Midbrain (tissue), 1 donor: ENCODE results near the gene RHPN2.
"Not testable (repeated sequence)": the region's sequence is repeated elsewhere in the genome, so short reads cannot be mapped to it uniquely, and the experiment has no call there.

ENCODE experiments used
- DNase-seq: peaks from one replicate; lab custom pipeline; 2025; lab: John Stamatoyannopoulos, UW

The RHPN2 gene

GRCh38 chr19:33029746-33030303 is 34.9 kb downstream of the RHPN2 start:
- DNase-seq = no peak

- not testable (repeated sequence) for DNase-seq
Measured at GRCh38 chr19:33026602-33027001, 38.1 kb downstream of the RHPN2 start.

- DNase-seq = not testable (repeated sequence)
Measured at GRCh38 chr19:33025468-33026238, 39.0 kb downstream of the RHPN2 start.

GRCh38 chr19:33024398-33024797 is 40.3 kb downstream of the RHPN2 start:
- no peak for DNase-seq

- no peak for DNase-seq
Measured at GRCh38 chr19:33022472-33023116, 42.1 kb downstream of the RHPN2 start.

- not testable (repeated sequence) for DNase-seq
Measured at GRCh38 chr19:33010891-33011290, 53.8 kb downstream of the RHPN2 start.

GRCh38 chr19:33008738-33009137 is 56.0 kb downstream of the RHPN2 start:
- DNase-seq = no peak

GRCh38 chr19:33005440-33005839 is 59.2 kb downstream of the RHPN2 start:
- no peak for DNase-seq

- DNase-seq = not testable (repeated sequence)
Measured at GRCh38 chr19:33003424-33004024, 61.2 kb downstream of the RHPN2 start.

GRCh38 chr19:33002126-33002865 is 62.4 kb downstream of the RHPN2 start:
- peak; percentile 9 for DNase-seq

- no peak for DNase-seq
Measured at GRCh38 chr19:33000910-33001309, 63.8 kb downstream of the RHPN2 start.

- DNase-seq = no peak
Measured at GRCh38 chr19:33000510-33000909, 64.2 kb downstream of the RHPN2 start.

- DNase-seq = no peak
Measured at GRCh38 chr19:32998722-32999121, 66.0 kb downstream of the RHPN2 start.

GRCh38 chr19:32997716-32998355 is 66.9 kb downstream of the RHPN2 start:
- no peak for DNase-seq

- not testable (repeated sequence) for DNase-seq
Measured at GRCh38 chr19:32997061-32997464, 67.6 kb downstream of the RHPN2 start.

GRCh38 chr19:32995966-32996365 is 68.7 kb downstream of the RHPN2 start:
- DNase-seq = not testable (repeated sequence)

GRCh38 chr19:32988724-32989123 is 76.0 kb downstream of the RHPN2 start:
- DNase-seq = no peak

- not testable (repeated sequence) for DNase-seq
Measured at GRCh38 chr19:32988254-32988653, 76.4 kb downstream of the RHPN2 start.

- DNase-seq = not testable (repeated sequence)
Measured at GRCh38 chr19:32982488-32982887, 82.2 kb downstream of the RHPN2 start.

GRCh38 chr19:32979807-32980206 is 84.9 kb downstream of the RHPN2 start:
- not testable (repeated sequence) for DNase-seq

- not testable (repeated sequence) for DNase-seq
Measured at GRCh38 chr19:32977813-32978212, 86.9 kb downstream of the RHPN2 start.
